Tibial nerve (tissue), 4 donors: ENCODE data around the gene TOMM22. TPM values are rescaled to one million over a fixed set of nuclear protein-coding genes. Genes with fewer than 3 reads are reported as not detected.

Source experiments
- DNase-seq, 2 donors: peaks; one replicate each; pipeline ENCODE4 v3.0.0-alpha.2; 2019; ENCODE audit warnings: low spot score in 2 of 2
- H3K27ac ChIP-seq, 4 donors: fragments of 200-600 bp; sonication (generic) in 3 of 4; one replicate each; pipeline ENCODE4 v1.5.1; 2017 to 2019; ENCODE audit warnings: mild to moderate bottlenecking in 1 of 4
- H3K27me3 ChIP-seq, 2 donors: fragments of 200-600 bp; sonication (generic) in 1 of 2; one replicate each; pipeline versions ENCODE4 v1.5.1 to v1.6.0; 2017 to 2019
- H3K36me3 ChIP-seq, 3 donors: fragments of 200-600 bp; sonication (generic); one replicate each; pipeline ENCODE4 v1.5.1; 2018 to 2019
- H3K4me1 ChIP-seq, 4 donors: fragments of 200-600 bp; sonication (generic) in 3 of 4; one replicate each; pipeline ENCODE4 v1.5.1; 2017 to 2019
- H3K4me3 ChIP-seq, 4 donors: fragments of 200-600 bp; sonication (generic) in 3 of 4; one replicate each; pipeline ENCODE4 v1.5.1; 2017 to 2019; ENCODE audit warnings: mild to moderate bottlenecking in 1 of 4, moderate library complexity in 1 of 4
- H3K9me3 ChIP-seq, 4 donors: fragments of 200-600 bp; sonication (generic) in 3 of 4; one replicate each; pipeline ENCODE4 v1.5.1; 2017 to 2019
- EP300 ChIP-seq, 2 donors: sonication (generic); formaldehyde crosslinking; IDR thresholded peaks; one replicate each; pipeline ENCODE4 v1.6.1; 2017; ENCODE audit warnings: antibody characterized with exemption in 2 of 2, mild to moderate bottlenecking in 1 of 2
- POLR2A ChIP-seq, 2 donors: fragments of 450-650 bp; IDR thresholded peaks; one replicate each; pipeline ENCODE4 v1.6.1; 2017; ENCODE audit warnings: antibody characterized with exemption in 2 of 2, mild to moderate bottlenecking in 2 of 2, moderate library complexity in 2 of 2
- WGBS, 2 donors: methylation state at CpG; one replicate each; pipeline ENCODE4 v1.1.5; 2018; 5-methylcytosine and 5-hydroxymethylcytosine counted together
- total RNA-seq, 4 donors: library from RNA; depleted of rRNA; stranded (reverse); fragments of >200 nt; gene quantifications; one replicate each; pipeline ENCODE4 v1.1.0, GENCODE V29; 2016
- TF ChIP-seq, protein P1 (sequence below), 5 experiments: fragments of 200-600 bp in 3 of 5; fragments of 450-650 bp in 2 of 5; sonication (generic) in 3 of 5; IDR thresholded peaks; one replicate each; pipeline ENCODE4 v1.5.1; 2016 to 2019; ENCODE audit warnings: antibody characterized with exemption in 5 of 5, mild to moderate bottlenecking in 3 of 5, moderate library complexity in 2 of 5

TOMM22 gene
- total RNA-seq, 4 donors from 2014 or later, result 23.1 to 28.5 (median 27.1) TPM

DNA sequence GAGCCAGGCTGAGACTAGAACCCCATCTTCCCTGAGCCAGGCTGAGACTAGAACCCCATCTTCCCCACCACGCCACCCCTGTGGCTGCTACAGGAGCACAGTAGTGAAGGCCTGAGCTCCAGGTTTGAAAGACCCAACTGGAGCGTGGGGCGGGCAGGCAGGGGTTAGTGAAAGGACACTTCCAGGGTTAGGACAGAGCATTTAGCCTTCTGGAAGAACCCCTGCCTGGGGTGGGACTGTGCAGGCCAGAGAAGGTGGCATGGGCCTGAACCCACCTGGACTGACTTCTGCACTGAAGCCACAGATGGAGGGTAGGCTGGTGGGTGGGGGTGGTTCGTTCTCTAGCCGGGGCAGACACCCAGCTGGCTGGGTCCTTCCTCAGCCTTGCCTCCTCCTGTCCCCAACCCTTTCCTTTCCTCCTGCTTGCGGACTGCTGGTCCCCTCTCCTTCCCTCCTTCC, 50.0 kb downstream of the TOMM22 start:
- Histone ChIP-seq H3K27ac (peak overlapping the region in 2 of 4 donors; percentile 6 to 57), H3K9me3 (no peaks in the 10 kb centered on the region), H3K36me3 (peaks cover 20 to 91% (median 38%) of the 10 kb centered on the region in 3 donors), H3K4me1 (peaks cover 0 to 47% (median 15%) of the 10 kb centered on the region in 4 donors), H3K27me3 (no peaks in the 10 kb centered on the region), H3K4me3 (no peak overlapping the region)
- 74 to 80% methylated on average over 6 of the region's 6 CpGs for WGBS, 2 donors
- TF ChIP-seq, protein P1, sequence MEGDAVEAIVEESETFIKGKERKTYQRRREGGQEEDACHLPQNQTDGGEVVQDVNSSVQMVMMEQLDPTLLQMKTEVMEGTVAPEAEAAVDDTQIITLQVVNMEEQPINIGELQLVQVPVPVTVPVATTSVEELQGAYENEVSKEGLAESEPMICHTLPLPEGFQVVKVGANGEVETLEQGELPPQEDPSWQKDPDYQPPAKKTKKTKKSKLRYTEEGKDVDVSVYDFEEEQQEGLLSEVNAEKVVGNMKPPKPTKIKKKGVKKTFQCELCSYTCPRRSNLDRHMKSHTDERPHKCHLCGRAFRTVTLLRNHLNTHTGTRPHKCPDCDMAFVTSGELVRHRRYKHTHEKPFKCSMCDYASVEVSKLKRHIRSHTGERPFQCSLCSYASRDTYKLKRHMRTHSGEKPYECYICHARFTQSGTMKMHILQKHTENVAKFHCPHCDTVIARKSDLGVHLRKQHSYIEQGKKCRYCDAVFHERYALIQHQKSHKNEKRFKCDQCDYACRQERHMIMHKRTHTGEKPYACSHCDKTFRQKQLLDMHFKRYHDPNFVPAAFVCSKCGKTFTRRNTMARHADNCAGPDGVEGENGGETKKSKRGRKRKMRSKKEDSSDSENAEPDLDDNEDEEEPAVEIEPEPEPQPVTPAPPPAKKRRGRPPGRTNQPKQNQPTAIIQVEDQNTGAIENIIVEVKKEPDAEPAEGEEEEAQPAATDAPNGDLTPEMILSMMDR (IDR thresholded peaks at IDR 0.05), result no peak
- DNase-seq, result no peak

DNA sequence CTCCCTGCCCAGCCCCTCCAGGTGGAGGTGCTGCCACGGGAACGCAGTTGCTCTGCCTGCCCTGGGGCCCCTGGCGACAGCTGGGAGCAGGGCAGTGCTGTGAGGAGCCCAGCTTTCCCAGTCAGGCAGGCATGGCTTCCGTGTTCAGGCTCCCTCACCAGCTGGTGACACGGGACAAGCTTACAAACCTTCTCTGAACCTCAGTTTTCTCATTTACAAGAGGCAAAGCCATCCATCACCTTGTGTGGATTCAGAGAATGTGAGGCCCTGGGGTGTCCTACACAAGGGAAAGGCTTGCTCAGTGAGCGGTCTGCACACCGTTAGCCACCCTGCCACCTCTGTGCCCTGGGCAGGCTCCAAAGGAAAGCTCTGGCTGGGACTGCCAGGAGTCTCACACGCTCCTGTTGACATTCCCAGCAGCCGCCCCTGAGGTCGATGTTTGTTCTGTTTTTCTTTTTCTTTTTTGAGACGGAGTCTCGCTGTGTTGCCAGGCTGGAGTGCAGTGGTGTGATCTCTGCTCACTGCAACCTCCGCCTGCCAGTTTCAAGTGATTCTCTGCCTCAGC, 50.6 kb downstream of the TOMM22 start:
- Histone ChIP-seq H3K9me3 (no peaks in the 10 kb centered on the region), H3K27me3 (no peaks in the 10 kb centered on the region), H3K27ac (peak overlapping the region in 2 of 4 donors; percentile 57 to 77), H3K36me3 (peaks cover 19 to 91% (median 37%) of the 10 kb centered on the region in 3 donors), H3K4me3 (no peak overlapping the region), H3K4me1 (peaks cover 0 to 47% (median 15%) of the 10 kb centered on the region in 4 donors)
- no peak for DNase-seq
- WGBS, 2 donors, result 67 to 74% methylated on average over 13 of the region's 13 CpGs
- no peak for TF ChIP-seq EP300 (IDR thresholded peaks at IDR 0.05)
- TF ChIP-seq, protein P1 (IDR thresholded peaks at IDR 0.05), result no peak
- TF ChIP-seq POLR2A (IDR thresholded peaks at IDR 0.05), result no peak

DNA sequence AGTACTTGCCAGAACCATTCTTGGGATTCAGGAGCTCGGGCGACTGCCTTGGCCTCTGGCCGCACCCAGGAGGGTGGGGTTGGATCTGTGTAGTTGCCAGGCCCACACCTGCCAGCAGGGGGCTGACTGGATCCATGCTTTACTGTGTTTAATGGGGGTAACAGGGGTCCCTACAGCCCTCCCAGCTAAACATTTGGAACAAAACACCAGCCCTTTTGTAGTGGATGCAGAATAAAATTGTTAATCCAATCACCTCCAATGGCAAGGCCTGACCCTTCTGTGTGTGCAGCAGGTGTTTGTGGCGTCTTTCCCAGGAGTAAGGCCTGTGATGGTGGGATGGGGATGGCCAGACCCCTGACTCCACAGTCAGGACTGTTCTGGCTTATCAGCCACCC, 51.6 kb downstream of the TOMM22 start:
- WGBS, 2 donors, result 32 to 33% methylated on average over 4 of the region's 4 CpGs
- peak overlapping the region; percentile 9 to 77 (median 44) for H3K27ac ChIP-seq
- TF ChIP-seq EP300 (IDR thresholded peaks at IDR 0.05), result no peak
- TF ChIP-seq, protein P1 (IDR thresholded peaks at IDR 0.05), result peak; percentile 64 to 80 (median 69)
- H3K9me3 ChIP-seq, result no peaks in the 10 kb centered on the region
- no peaks in the 10 kb centered on the region for H3K27me3 ChIP-seq
- no peak overlapping the region for H3K4me3 ChIP-seq
- peaks cover 0 to 46% (median 15%) of the 10 kb centered on the region in 4 donors for H3K4me1 ChIP-seq
- DNase-seq, result peak in 1 of 2 donors; percentile 55
- H3K36me3 ChIP-seq, result peaks cover 11 to 91% (median 39%) of the 10 kb centered on the region in 3 donors

DNA sequence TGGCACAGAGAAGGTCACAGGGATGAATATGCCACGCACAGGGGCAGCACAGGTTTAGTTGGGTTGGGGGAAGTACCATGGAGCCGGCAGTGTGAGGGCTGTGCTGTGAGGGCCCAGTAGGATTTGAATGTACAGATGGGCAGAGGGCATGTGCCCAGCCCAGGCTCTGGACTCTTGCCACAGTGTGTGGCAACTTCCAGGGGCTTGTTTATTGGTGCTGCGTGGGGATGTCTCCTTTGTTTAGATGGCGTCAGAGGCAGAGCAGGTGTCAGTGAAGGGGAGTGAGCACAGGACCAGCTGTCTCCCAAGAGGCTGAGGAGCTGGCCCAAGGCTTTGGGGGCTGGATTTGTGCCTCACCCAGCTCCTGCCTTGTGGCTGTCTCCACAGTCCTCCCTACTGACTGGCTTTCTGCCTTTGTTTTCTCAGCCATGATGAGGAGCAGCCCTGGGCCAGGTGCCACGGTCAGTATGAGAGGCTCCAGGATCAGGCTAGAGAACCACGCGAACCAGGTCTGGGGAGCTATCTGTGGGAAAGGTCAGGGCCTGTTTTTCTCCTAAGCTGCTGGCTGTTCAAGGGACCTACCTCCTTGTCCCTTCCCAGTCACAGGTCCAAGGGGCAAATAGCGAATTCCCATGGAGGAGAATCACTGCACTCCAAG, 52.1 kb downstream of the TOMM22 start:
- 49 to 51% methylated on average over 8 of the region's 8 CpGs for WGBS, 2 donors
- no peaks in the 10 kb centered on the region for H3K9me3 ChIP-seq
- H3K27ac ChIP-seq, result peak overlapping the region; percentile 32 to 77 (median 49)
- TF ChIP-seq POLR2A (IDR thresholded peaks at IDR 0.05) (no peak), EP300 (IDR thresholded peaks at IDR 0.05) (peak in 1 of 2 donors; percentile 13)
- TF ChIP-seq, protein P1 (IDR thresholded peaks at IDR 0.05), result no peak
- DNase-seq, result peak; percentile 44 to 53
- H3K27me3 ChIP-seq, result no peaks in the 10 kb centered on the region
- H3K4me3 ChIP-seq, result no peak overlapping the region
- H3K36me3 ChIP-seq, result peaks cover 10 to 91% (median 43%) of the 10 kb centered on the region in 3 donors
- peaks cover 0 to 41% (median 15%) of the 10 kb centered on the region in 4 donors for H3K4me1 ChIP-seq
